ENCODE data around the gene PDE9A.

PDE9A gene

GRCh38 chr21:42721341-42721824 lies 68.0 kb downstream of the PDE9A start:
- no peak for TF ChIP-seq CTCF (conservative IDR thresholded peaks at IDR 0.05; ENCODE audit: low read depth, low read length)
- Histone ChIP-seq H4K20me1 (ENCODE audit: insufficient read depth) (no peaks in the 10 kb centered on the region), H3K4me2 (no peak overlapping the region), H3K27me3 (ENCODE audit: insufficient read depth, low read depth) (peaks cover 27% of the 10 kb centered on the region; the same call in 1 of the 2 replicates), H3K79me2 (ENCODE audit: insufficient read depth, low read depth) (no peaks in the 10 kb centered on the region), H3K27ac (no peak overlapping the region), H3K4me1 (ENCODE audit: low read depth, poor library complexity, severe bottlenecking) (peaks cover 7% of the 10 kb centered on the region), H3K4me3 (IDR thresholded peaks at IDR 0.05; ENCODE audit: insufficient read depth, low read depth, low read length) (no peak overlapping the region), H3K9ac (no peak overlapping the region), H2AFZ (ENCODE audit: low read depth) (no peak overlapping the region), H3K36me3 (ENCODE audit: insufficient read depth) (no peaks in the 10 kb centered on the region)

- H3K9ac ChIP-seq, result no peak overlapping the region
- no peaks in the 10 kb centered on the region for H3K36me3 ChIP-seq (ENCODE audit: insufficient read depth)
- H3K4me1 ChIP-seq (ENCODE audit: low read depth, poor library complexity, severe bottlenecking), result peaks cover 7% of the 10 kb centered on the region
- no peaks in the 10 kb centered on the region for H3K79me2 ChIP-seq (ENCODE audit: insufficient read depth, low read depth)
- TF ChIP-seq CTCF (conservative IDR thresholded peaks at IDR 0.05; ENCODE audit: low read depth, low read length), result no peak
- no peak overlapping the region for H3K4me2 ChIP-seq
- no peak overlapping the region for H3K27ac ChIP-seq
- H3K27me3 ChIP-seq (ENCODE audit: insufficient read depth, low read depth), result peaks cover 27% of the 10 kb centered on the region; the same call in 1 of the 2 replicates
- no peaks in the 10 kb centered on the region for H4K20me1 ChIP-seq (ENCODE audit: insufficient read depth)
- no peak overlapping the region for H2AFZ ChIP-seq (ENCODE audit: low read depth)
- no peak overlapping the region for H3K4me3 ChIP-seq (IDR thresholded peaks at IDR 0.05; ENCODE audit: insufficient read depth, low read depth, low read length)
These were observed 68.7 kb downstream of the PDE9A start for GRCh38 chr21:42722153-42722552.

GRCh38 chr21:42722808-42723473 lies 69.5 kb downstream of the PDE9A start:
- Histone ChIP-seq H3K9ac (no peak overlapping the region), H3K79me2 (ENCODE audit: insufficient read depth, low read depth) (no peaks in the 10 kb centered on the region), H3K4me2 (no peak overlapping the region), H2AFZ (ENCODE audit: low read depth) (no peak overlapping the region), H3K27ac (no peak overlapping the region), H3K36me3 (ENCODE audit: insufficient read depth) (no peaks in the 10 kb centered on the region), H3K4me1 (ENCODE audit: low read depth, poor library complexity, severe bottlenecking) (peaks cover 7% of the 10 kb centered on the region), H3K4me3 (IDR thresholded peaks at IDR 0.05; ENCODE audit: insufficient read depth, low read depth, low read length) (no peak overlapping the region), H4K20me1 (ENCODE audit: insufficient read depth) (no peaks in the 10 kb centered on the region), H3K27me3 (ENCODE audit: insufficient read depth, low read depth) (peaks cover 27% of the 10 kb centered on the region; the same call in 1 of the 2 replicates)
- no peak for TF ChIP-seq CTCF (conservative IDR thresholded peaks at IDR 0.05; ENCODE audit: low read depth, low read length)

GRCh38 chr21:42724226-42724920 lies 71.0 kb downstream of the PDE9A start:
- no peaks in the 10 kb centered on the region for H3K36me3 ChIP-seq (ENCODE audit: insufficient read depth)
- H4K20me1 ChIP-seq (ENCODE audit: insufficient read depth), result no peaks in the 10 kb centered on the region
- no peaks in the 10 kb centered on the region for H3K79me2 ChIP-seq (ENCODE audit: insufficient read depth, low read depth)
- 0 out of 2 replicates have a peak overlapping the region, but pooled peaks have one; percentile 24 for H2AFZ ChIP-seq (ENCODE audit: low read depth)
- no peak overlapping the region for H3K4me2 ChIP-seq
- TF ChIP-seq CTCF (conservative IDR thresholded peaks at IDR 0.05; ENCODE audit: low read depth, low read length), result no peak
- H3K9ac ChIP-seq, result no peak overlapping the region
- peaks cover 7% of the 10 kb centered on the region for H3K4me1 ChIP-seq (ENCODE audit: low read depth, poor library complexity, severe bottlenecking)
- H3K27ac ChIP-seq, result no peak overlapping the region
- H3K4me3 ChIP-seq (IDR thresholded peaks at IDR 0.05; ENCODE audit: insufficient read depth, low read depth, low read length), result no peak overlapping the region
- H3K27me3 ChIP-seq (ENCODE audit: insufficient read depth, low read depth), result peaks cover 24% of the 10 kb centered on the region; the same call in 1 of the 2 replicates
